Measurements from ENCODE around the gene FAM227B. TPM values are rescaled to one million over a fixed set of nuclear protein-coding genes. Genes with fewer than 3 reads are reported as not detected.

The FAM227B gene
- total and polyA plus RNA-seq, 2 of the 13 experiments (the other 11 are each of a cell fraction or from before 2014, with no cell fraction given) = 1.9 to 2.6 TPM

GRCh38 chr15:49472338-49472737, 148.3 kb downstream of the FAM227B start (continued):
- no peak for TF ChIP-seq RERE (CRISPR knock-in tag; IDR thresholded peaks at IDR 0.05; ENCODE audit: low read depth)
- TF ChIP-seq BRCA1 (CRISPR knock-in tag; IDR thresholded peaks at IDR 0.05) = no peak
- TF ChIP-seq NRL (CRISPR knock-in tag; IDR thresholded peaks at IDR 0.05; ENCODE audit: borderline replicate concordance) = no peak
- no peak for TF ChIP-seq ZFP41 (CRISPR knock-in tag; IDR thresholded peaks at IDR 0.05; ENCODE audit: borderline replicate concordance)
- TF ChIP-seq ZFP90 (CRISPR knock-in tag; IDR thresholded peaks at IDR 0.05; ENCODE audit: borderline replicate concordance) = no peak
- TF ChIP-seq MXD1 (CRISPR knock-in tag; IDR thresholded peaks at IDR 0.05) = no peak
- TF ChIP-seq TOE1 (CRISPR knock-in tag; IDR thresholded peaks at IDR 0.05) = no peak
- no peak for TF ChIP-seq ZNF558 (CRISPR knock-in tag; IDR thresholded peaks at IDR 0.05; ENCODE audit: borderline replicate concordance)

All from HepG2 (cell line).